ENCODE measurements around the gene SPAG9.
"Not testable (repeated sequence)": the region's sequence is repeated elsewhere in the genome, so short reads cannot be mapped to it uniquely, and the experiment has no call there.

Gene SPAG9

GRCh38 chr17:51133365-51133764, 12.7 kb upstream of the SPAG9 start:
- DNase-seq (ENCODE audit: low read depth in 2 of 2, low spot score in 1 of 2): no peak

GRCh38 chr17:51132964-51133319, 12.3 kb upstream of the SPAG9 start:
- DNase-seq (ENCODE audit: low read depth in 2 of 2, low spot score in 1 of 2): no peak

- DNase-seq (ENCODE audit: low read depth in 2 of 2, low spot score in 1 of 2): no peak
These were observed 7.4 kb upstream of the SPAG9 start for GRCh38 chr17:51128076-51128475.

GRCh38 chr17:51124640-51125503, 4.2 kb upstream of the SPAG9 start:
- DNase-seq (ENCODE audit: low read depth in 2 of 2, low spot score in 1 of 2): no peak

GRCh38 chr17:51122473-51123115, 1.9 kb upstream of the SPAG9 start:
- not testable (repeated sequence) for DNase-seq (ENCODE audit: low read depth in 2 of 2, low spot score in 1 of 2)

GRCh38 chr17:51121620-51122472, 1.2 kb upstream of the SPAG9 start:
- peak; percentile 67 to 82 for DNase-seq (ENCODE audit: low read depth in 2 of 2, low spot score in 1 of 2)

- DNase-seq (ENCODE audit: low read depth in 2 of 2, low spot score in 1 of 2): peak in 1 of 2 donors; percentile 18
These were observed 320 bp downstream of the SPAG9 start for GRCh38 chr17:51120357-51120738.

- peak in 1 of 2 donors; percentile 7 for DNase-seq (ENCODE audit: low read depth in 2 of 2, low spot score in 1 of 2)
These were observed 982 bp downstream of the SPAG9 start for GRCh38 chr17:51119415-51120356.

- no peak for DNase-seq (ENCODE audit: low read depth in 2 of 2, low spot score in 1 of 2)
These were observed 2.1 kb downstream of the SPAG9 start for GRCh38 chr17:51118330-51119195.

- DNase-seq (ENCODE audit: low read depth in 2 of 2, low spot score in 1 of 2): no peak
These were observed 5.5 kb downstream of the SPAG9 start for GRCh38 chr17:51115179-51115578.

GRCh38 chr17:51112303-51113222, 8.1 kb downstream of the SPAG9 start:
- not testable (repeated sequence) for DNase-seq (ENCODE audit: low read depth in 2 of 2, low spot score in 1 of 2)

- DNase-seq (ENCODE audit: low read depth in 2 of 2, low spot score in 1 of 2): no peak
These were observed 12.9 kb downstream of the SPAG9 start for GRCh38 chr17:51107778-51108177.

- no peak for DNase-seq (ENCODE audit: low read depth in 2 of 2, low spot score in 1 of 2)
These were observed 17.2 kb downstream of the SPAG9 start for GRCh38 chr17:51103451-51103850.

- DNase-seq (ENCODE audit: low read depth in 2 of 2, low spot score in 1 of 2): no peak
These were observed 17.6 kb downstream of the SPAG9 start for GRCh38 chr17:51103050-51103449.

GRCh38 chr17:51097708-51098446, 22.8 kb downstream of the SPAG9 start:
- no peak for DNase-seq (ENCODE audit: low read depth in 2 of 2, low spot score in 1 of 2)

GRCh38 chr17:51091635-51092034, 29.0 kb downstream of the SPAG9 start:
- no peak for DNase-seq (ENCODE audit: low read depth in 2 of 2, low spot score in 1 of 2)

GRCh38 chr17:51088868-51089267, 31.8 kb downstream of the SPAG9 start:
- DNase-seq (ENCODE audit: low read depth in 2 of 2, low spot score in 1 of 2): not testable (repeated sequence)

- no peak for DNase-seq (ENCODE audit: low read depth in 2 of 2, low spot score in 1 of 2)
These were observed 32.4 kb downstream of the SPAG9 start for GRCh38 chr17:51088287-51088686.
